GM12878 (cell line): ENCODE results near the gene ASMTL. TPM values are rescaled to one million over a fixed set of nuclear protein-coding genes. Genes with fewer than 3 reads are reported as not detected.
A peak's percentile ranks its signal among the peaks of the same experiment; 100 is the strongest.

Source experiments
- ATF7 ChIP-seq: fragments of 450-650 bp; IDR thresholded peaks from 2 replicates; pipeline ENCODE4 v1.6.1; 2016; ENCODE audit warnings: low read depth, mild to moderate bottlenecking
- BCL11A ChIP-seq: IDR thresholded peaks from 2 replicates; pipeline ENCODE4 v1.6.1; 2011; ENCODE audit warnings: low read depth, low read length
- BCLAF1 ChIP-seq: fragments of 450-650 bp; IDR thresholded peaks from 2 replicates; pipeline ENCODE4 v1.6.1; 2017; ENCODE audit warnings: antibody characterized with exemption, mild to moderate bottlenecking, moderate library complexity
- ELK1 ChIP-seq: IDR thresholded peaks from 2 replicates; pipeline ENCODE4 v1.6.1; 2012; ENCODE audit warnings: low read depth, low read length, improper control_type of control experiment
- EP300 ChIP-seq, 2 experiments: fragments of 150-350 bp in 1 of 2; IDR thresholded peaks; 2 replicates each; pipeline ENCODE4 v1.6.1; 2011 to 2012; ENCODE audit warnings: low read depth in 2 of 2, low read length in 2 of 2, borderline replicate concordance in 1 of 2, improper control_type of control experiment in 1 of 2, inconsistent platforms in 1 of 2; ENCODE audit not compliant: control insufficient read depth in 1 of 2
- HCFC1 ChIP-seq: fragments of 150-350 bp; IDR thresholded peaks from 2 replicates; pipeline ENCODE4 v1.6.1; 2014; ENCODE audit warnings: low read length
- MEF2B ChIP-seq: fragments of 450-650 bp; IDR thresholded peaks from 2 replicates; pipeline ENCODE4 v1.6.1; 2018; ENCODE audit warnings: mild to moderate bottlenecking, moderate library complexity; ENCODE audit not compliant: partially characterized antibody, poor library complexity, severe bottlenecking
- MLLT1 ChIP-seq: fragments of 450-650 bp; IDR thresholded peaks from 2 replicates; pipeline ENCODE4 v1.6.1; 2016; ENCODE audit warnings: mild to moderate bottlenecking
- POLR2AphosphoS2 ChIP-seq: IDR thresholded peaks from 2 replicates; pipeline ENCODE4 v1.6.1; 2011; ENCODE audit warnings: low read depth, mild to moderate bottlenecking, low read length, improper control_type of control experiment, moderate library complexity
- RUNX3 ChIP-seq: IDR thresholded peaks from 2 replicates; pipeline ENCODE4 v1.6.1; 2012; ENCODE audit warnings: low read length, inconsistent platforms
- SIX5 ChIP-seq: IDR thresholded peaks from 2 replicates; pipeline ENCODE4 v1.6.1; 2011; ENCODE audit warnings: mild to moderate bottlenecking, low read depth, low read length, moderate library complexity; ENCODE audit not compliant: severe bottlenecking
- SUZ12 ChIP-seq: fragments of 200-600 bp; sonication (generic); IDR thresholded peaks from one replicate; pipeline ENCODE4 v1.6.1; 2018; ENCODE audit warnings: antibody characterized with exemption, mild to moderate bottlenecking; ENCODE audit not compliant: unreplicated experiment
- TCF3 ChIP-seq: IDR thresholded peaks from 2 replicates; pipeline ENCODE4 v1.6.1; 2012; ENCODE audit warnings: low read depth, mild to moderate bottlenecking, low read length, borderline replicate concordance; ENCODE audit not compliant: insufficient read depth
- ZBTB4 ChIP-seq: fragments of 450-650 bp; formaldehyde crosslinking; IDR thresholded peaks from 2 replicates; pipeline ENCODE4 v1.4.0; 2022; ENCODE audit warnings: mild to moderate bottlenecking, moderate library complexity
- ZNF687 ChIP-seq: fragments of 450-650 bp; IDR thresholded peaks from 2 replicates; pipeline ENCODE4 v1.6.1; 2017; ENCODE audit warnings: mild to moderate bottlenecking, moderate library complexity
- polyA plus RNA-seq, 11 experiments: library from polyadenylated mRNA; depleted of rRNA in 4 of 11; unstranded in 6 of 11; stranded (reverse) in 5 of 11; fragments of >200 nt; fragmentation: Nextera tagmentation in 4 of 11; fragmentation: Illumina TruSeq in 1 of 11; extraction: Ambion mirVana in 4 of 11; extraction: Trizol in 1 of 11; gene quantifications; 1 replicate in 1 of 11; 2 replicates in 10 of 11; pipeline versions ENCODE4 v1.2.1 to v1.2.3, GENCODE V29; 2011 to 2016; ENCODE audit warnings: inconsistent platforms in 2 of 11, missing spikeins in 2 of 11, low read depth in 1 of 11
- total RNA-seq, 4 experiments: library from RNA; depleted of rRNA in 3 of 4; stranded (reverse); fragments of >200 nt in 3 of 4; fragmentation: Illumina TruSeq in 1 of 4; extraction: Trizol in 1 of 4; gene quantifications; 2 replicates each; pipeline versions ENCODE4 v1.2.1 to v1.2.3, GENCODE V29; 2013 to 2021

The ASMTL gene
- total and polyA plus RNA-seq, 10 of the 15 experiments (the other 5 are each of a cell fraction or from before 2014, with no cell fraction given): 1.6 to 51.9 (median 32.1) TPM

- no peak for TF ChIP-seq ZBTB4 (CRISPR knock-in tag)
- TF ChIP-seq RUNX3: peak; percentile 16; the same call in 1 of the 2 replicates
- TF ChIP-seq ELK1: no peak
- peak; percentile 32; the same call in 1 of the 2 replicates for TF ChIP-seq TCF3
- 0 out of 2 replicates have a peak, but pooled peaks have one; percentile 18 for TF ChIP-seq HCFC1
- TF ChIP-seq MEF2B: peak; percentile 48
- no peak for TF ChIP-seq BCLAF1
- 0 out of 2 replicates have a peak, but pooled peaks have one; percentile 8 for TF ChIP-seq BCL11A
- TF ChIP-seq ATF7: 0 out of 2 replicates have a peak, but pooled peaks have one; percentile 47
- TF ChIP-seq EP300 (IDR thresholded peaks at IDR 0.05; ENCODE audit: borderline replicate concordance in 1 of 2, control insufficient read depth in 1 of 2, low read depth in 2 of 2, low read length in 2 of 2): peak in 1 of 2 experiments; percentile 35; a peak in 1 of 4 replicates
- TF ChIP-seq SUZ12: no peak
- peak; percentile 29; the same call in 1 of the 2 replicates for TF ChIP-seq MLLT1
- TF ChIP-seq SIX5: no peak
- 0 out of 2 replicates have a peak, but pooled peaks have one; percentile 38 for TF ChIP-seq POLR2AphosphoS2
- peak; percentile 75 for TF ChIP-seq ZNF687
Observed at GRCh38 chrX:1466971-1467561, 14.4 kb upstream of the ASMTL start (continued).
